Measurements from ENCODE around the gene ADAMTS18.

Gene ADAMTS18

DNA sequence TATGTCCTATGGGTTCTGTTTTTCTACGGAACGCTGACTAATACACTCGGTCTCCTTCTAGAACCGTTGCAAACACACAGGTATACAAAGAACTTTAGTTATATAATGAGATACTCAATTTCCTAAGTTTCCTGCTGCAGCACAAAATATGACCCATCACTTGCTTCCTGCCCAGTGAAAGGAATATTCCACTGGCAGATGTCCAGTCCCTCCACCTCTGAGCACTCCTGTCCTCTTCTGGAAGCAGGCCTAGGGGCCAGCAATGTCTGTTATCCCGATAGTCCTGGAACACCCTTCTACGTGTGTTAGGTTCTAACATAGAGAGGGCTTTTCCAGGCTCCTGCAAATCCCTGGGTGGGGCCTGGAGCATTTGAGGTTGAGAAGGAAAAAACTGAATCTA, 32.7 kb downstream of the ADAMTS18 start:
- H3K4me1 Mint-ChIP-seq, result no peaks in the 10 kb centered on the region
- no peak overlapping the region for H3K27ac Mint-ChIP-seq
- peaks cover 8% of the 10 kb centered on the region for H3K9me3 Mint-ChIP-seq
- peaks cover 13% of the 10 kb centered on the region for H3K27me3 Mint-ChIP-seq (ENCODE audit: low read depth)
- TF ChIP-seq, protein P1, sequence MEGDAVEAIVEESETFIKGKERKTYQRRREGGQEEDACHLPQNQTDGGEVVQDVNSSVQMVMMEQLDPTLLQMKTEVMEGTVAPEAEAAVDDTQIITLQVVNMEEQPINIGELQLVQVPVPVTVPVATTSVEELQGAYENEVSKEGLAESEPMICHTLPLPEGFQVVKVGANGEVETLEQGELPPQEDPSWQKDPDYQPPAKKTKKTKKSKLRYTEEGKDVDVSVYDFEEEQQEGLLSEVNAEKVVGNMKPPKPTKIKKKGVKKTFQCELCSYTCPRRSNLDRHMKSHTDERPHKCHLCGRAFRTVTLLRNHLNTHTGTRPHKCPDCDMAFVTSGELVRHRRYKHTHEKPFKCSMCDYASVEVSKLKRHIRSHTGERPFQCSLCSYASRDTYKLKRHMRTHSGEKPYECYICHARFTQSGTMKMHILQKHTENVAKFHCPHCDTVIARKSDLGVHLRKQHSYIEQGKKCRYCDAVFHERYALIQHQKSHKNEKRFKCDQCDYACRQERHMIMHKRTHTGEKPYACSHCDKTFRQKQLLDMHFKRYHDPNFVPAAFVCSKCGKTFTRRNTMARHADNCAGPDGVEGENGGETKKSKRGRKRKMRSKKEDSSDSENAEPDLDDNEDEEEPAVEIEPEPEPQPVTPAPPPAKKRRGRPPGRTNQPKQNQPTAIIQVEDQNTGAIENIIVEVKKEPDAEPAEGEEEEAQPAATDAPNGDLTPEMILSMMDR (IDR thresholded peaks at IDR 0.05; ENCODE audit: unreplicated experiment in 3 of 3), result no peak
- H3K4me3 Mint-ChIP-seq, result no peak overlapping the region
- peaks cover 7% of the 10 kb centered on the region for H3K36me3 Mint-ChIP-seq (ENCODE audit: low read depth)

DNA sequence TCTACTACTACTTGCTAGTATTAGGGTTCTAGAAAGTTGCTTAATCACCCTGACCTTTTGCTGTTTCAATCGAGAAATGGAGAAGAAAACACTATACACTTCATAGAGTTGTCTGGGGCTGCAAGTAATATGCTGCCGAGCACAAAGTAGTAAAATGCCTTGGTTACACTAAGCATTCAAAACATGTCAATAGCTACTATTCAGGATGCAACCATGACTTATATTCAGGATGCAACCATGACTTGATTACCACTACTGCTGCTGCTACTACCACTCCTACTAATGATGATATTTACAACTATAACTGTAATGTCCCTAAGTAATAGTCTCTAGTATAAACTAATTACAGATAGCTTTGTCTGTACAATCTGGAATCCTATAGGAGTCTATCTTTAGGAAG, 35.3 kb downstream of the ADAMTS18 start:
- Mint-ChIP-seq H3K4me3 (no peak overlapping the region), H3K9me3 (no peaks in the 10 kb centered on the region), H3K27ac (no peak overlapping the region), H3K4me1 (no peaks in the 10 kb centered on the region), H3K36me3 (ENCODE audit: low read depth) (no peaks in the 10 kb centered on the region), H3K27me3 (ENCODE audit: low read depth) (peaks cover 13% of the 10 kb centered on the region)
- TF ChIP-seq, protein P1 (IDR thresholded peaks at IDR 0.05; ENCODE audit: unreplicated experiment in 3 of 3), result no peak

DNA sequence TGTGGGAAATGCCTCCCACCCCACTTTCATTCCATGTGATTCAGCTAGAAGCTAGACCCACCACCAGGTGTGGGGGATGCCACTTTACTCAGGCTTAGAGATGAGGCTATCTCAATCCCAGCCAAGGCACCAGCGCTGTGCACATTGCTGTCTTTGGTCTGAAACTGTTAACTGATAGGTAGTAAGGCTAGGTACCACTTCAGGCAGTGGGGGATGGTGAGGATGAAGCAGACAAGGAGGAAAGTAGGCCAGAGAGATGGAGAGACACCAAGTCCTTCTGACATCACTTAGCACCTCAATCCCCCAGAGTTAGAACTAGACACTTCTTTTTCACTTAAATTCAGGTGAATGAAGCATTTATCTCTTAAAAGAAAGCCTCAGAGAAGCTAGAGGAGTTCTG, 35.8 kb downstream of the ADAMTS18 start:
- Mint-ChIP-seq H3K27me3 (ENCODE audit: low read depth) (peaks cover 13% of the 10 kb centered on the region), H3K27ac (no peak overlapping the region), H3K9me3 (no peaks in the 10 kb centered on the region)

DNA sequence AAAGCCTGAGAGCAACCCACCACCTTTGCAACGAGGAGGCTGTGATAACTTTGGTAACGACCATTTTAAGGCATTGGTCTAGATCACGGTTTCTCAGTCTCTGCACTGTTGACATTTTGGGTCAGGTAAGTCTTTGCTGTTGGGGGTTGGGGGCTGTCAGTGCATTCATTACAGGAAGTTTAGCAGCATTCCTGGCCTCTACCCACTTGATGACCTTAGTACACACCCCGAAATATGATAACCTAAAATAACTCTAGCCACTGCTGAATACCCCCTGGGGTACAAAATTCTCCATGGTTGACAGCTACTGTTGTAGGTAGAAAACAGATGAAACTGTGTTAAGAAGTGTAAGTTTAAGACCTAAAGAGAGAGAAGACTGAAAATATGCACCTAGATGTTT, 36.3 kb downstream of the ADAMTS18 start:
- Mint-ChIP-seq H3K4me1 (no peaks in the 10 kb centered on the region), H3K4me3 (no peak overlapping the region), H3K27me3 (ENCODE audit: low read depth) (peaks cover 13% of the 10 kb centered on the region), H3K27ac (no peak overlapping the region), H3K36me3 (ENCODE audit: low read depth) (no peaks in the 10 kb centered on the region), H3K9me3 (no peaks in the 10 kb centered on the region)
- TF ChIP-seq, protein P1 (IDR thresholded peaks at IDR 0.05; ENCODE audit: unreplicated experiment in 3 of 3), result no peak

More for the DNA sequence above, 35.8 kb downstream of the ADAMTS18 start:
- H3K4me3 Mint-ChIP-seq, result no peak overlapping the region
- no peaks in the 10 kb centered on the region for H3K36me3 Mint-ChIP-seq (ENCODE audit: low read depth)
- TF ChIP-seq, protein P1 (IDR thresholded peaks at IDR 0.05; ENCODE audit: unreplicated experiment in 3 of 3), result no peak
- no peaks in the 10 kb centered on the region for H3K4me1 Mint-ChIP-seq

DNA sequence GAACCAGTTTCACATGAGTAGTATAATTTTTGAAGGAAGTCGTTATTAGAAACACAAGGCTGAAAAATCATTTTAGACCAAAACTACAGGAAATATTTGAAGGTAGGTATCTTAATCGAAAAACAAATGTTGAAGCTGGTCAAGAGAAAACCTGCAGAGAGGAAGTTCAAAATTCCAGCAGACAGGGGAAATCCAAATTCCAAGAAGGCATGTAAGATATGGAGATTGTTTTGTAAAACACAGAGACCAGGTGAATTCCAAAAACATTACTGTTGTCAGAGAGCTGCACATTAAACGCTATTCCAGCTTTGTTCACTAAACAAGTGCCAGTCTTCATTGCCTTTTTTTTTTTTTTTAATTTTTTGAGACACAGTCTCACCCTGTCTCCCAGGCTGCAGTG, 38.4 kb downstream of the ADAMTS18 start:
- Mint-ChIP-seq H3K4me3 (no peak overlapping the region), H3K27ac (no peak overlapping the region), H3K36me3 (ENCODE audit: low read depth) (no peaks in the 10 kb centered on the region), H3K27me3 (ENCODE audit: low read depth) (peaks cover 19% of the 10 kb centered on the region), H3K4me1 (no peaks in the 10 kb centered on the region), H3K9me3 (no peaks in the 10 kb centered on the region)
- TF ChIP-seq, protein P1 (IDR thresholded peaks at IDR 0.05; ENCODE audit: unreplicated experiment in 3 of 3), result no peak

DNA sequence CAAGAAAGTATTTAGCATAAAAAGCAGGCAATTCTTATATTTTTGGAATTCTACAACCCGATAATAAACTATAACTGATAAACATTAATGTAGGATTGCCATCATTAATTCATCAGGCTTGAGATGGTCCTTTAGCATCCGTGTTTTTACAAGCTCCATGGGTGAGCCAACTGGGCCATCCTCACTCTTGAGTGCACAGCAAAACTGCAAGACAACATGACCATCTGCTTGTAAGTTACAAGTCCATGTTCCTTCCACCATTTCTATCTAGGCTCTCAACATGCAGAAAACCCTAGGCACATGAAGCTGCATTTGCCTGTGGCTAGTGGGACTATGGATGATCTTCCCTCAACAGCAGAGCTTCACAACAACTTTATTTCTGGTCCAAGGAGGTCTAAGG, 40.1 kb downstream of the ADAMTS18 start:
- TF ChIP-seq, protein P1 (IDR thresholded peaks at IDR 0.05; ENCODE audit: unreplicated experiment in 3 of 3), result no peak
- Mint-ChIP-seq H3K36me3 (ENCODE audit: low read depth) (no peaks in the 10 kb centered on the region), H3K27ac (no peak overlapping the region), H3K27me3 (ENCODE audit: low read depth) (peaks cover 20% of the 10 kb centered on the region), H3K4me1 (no peaks in the 10 kb centered on the region), H3K9me3 (no peaks in the 10 kb centered on the region), H3K4me3 (no peak overlapping the region)
